ENCODE data around the gene ZNF620.
"Not testable (repeated sequence)": the region's sequence is repeated elsewhere in the genome, so short reads cannot be mapped to it uniquely, and the experiment has no call there.

The ZNF620 gene

DNA sequence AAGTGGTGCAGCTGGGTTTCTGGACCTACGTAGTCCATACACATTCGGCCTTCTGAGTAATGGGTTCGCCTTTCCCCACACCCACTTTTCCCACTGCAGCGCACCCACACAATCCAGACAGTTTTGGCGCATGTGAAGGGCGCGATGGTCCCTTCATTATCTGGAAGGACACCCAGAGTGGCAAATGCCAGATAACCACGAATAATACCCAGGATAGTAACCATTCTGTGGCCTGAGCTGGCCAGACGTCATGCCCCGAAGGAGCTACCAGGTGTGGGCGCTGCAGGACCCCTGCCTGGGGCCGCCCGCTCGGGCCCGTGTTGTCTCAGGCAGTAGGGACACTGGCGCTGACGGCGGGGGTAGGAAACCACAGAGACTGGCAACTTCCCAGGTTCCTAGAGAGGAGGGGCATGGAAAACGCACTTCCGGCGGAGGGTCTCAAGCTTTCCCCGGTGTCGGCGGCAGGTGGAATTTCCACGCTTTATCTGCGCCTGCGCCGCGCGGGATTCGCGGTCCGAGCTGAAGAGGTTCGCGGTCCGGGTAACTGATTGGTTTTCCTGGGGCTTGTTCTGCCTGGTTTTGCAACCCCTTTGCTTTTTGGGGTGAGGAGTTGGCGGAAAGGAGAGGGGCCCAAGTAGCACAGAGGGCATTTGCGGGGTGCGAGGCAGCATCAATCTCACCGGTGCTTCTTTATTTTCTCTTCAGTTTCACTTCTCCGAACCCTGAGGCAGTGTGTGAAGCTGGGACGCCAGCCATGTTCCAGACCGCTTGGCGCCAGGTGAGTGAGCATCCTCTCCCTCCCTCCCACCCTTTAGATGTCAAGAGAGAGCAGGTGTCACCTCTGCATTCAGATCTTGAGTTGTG, at the start of gene ZNF620:
ZNF620 (plus strand) TSS at position 441 of the 864 bp plus-strand sequence; CDS start at position 755, 314 bp downstream.
- peak; percentile 88 for DNase-seq

- DNase-seq = no peak
Observed at GRCh38 chr3:40456279-40456939, 49.4 kb upstream of the ZNF620 start.

DNA sequence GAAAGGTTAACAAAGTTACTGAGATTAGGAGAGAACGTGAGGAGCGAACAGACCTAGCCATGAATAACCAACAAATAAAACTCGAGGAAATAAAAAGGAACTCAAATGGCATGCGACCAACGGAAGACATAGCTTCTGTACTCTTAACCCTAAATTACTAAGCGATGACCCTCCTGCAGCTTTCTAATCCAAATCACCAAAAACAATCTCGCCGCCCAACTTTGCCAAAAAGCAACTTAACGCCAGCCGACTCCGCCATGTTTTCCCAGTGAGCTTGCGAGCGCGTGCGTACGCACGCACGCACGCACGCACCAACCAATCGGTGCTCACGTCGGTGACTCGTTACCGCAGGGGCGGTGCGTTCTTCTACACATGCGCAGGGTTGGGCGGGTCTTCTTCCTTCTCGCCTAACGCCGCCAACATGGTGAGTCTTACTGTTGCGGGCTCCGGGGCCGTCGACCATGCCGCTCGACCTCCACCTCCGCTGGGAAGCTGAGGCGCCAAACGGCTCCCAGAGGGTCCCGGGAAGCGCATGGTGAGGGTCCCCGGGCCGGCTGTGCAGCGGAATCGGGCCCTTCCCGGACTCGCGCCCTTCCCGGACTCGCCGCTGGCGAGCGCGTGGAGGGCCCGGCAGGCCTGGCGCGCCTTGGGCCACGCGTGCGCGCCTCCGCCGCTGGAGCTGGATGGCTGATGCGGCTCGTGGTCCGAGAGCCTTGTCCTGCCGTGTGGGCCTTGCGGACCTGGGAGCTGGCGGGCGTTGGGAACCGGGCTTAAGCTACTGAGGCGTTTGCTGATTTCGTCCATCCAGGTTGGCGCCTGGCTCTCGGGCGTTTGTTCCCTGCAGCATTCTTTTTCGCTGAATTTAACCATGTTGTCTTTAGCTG, 48.7 kb upstream of the ZNF620 start, which contains the start of gene RPL14:
RPL14 (plus strand) TSS at position 400 of the 884 bp plus-strand sequence; CDS start at position 533, 133 bp downstream.
- DNase-seq = peak; percentile 97

- DNase-seq = no peak
Observed at GRCh38 chr3:40458473-40458872, 47.4 kb upstream of the ZNF620 start.

- not testable (repeated sequence) for DNase-seq
Observed at GRCh38 chr3:40460481-40460880, 45.4 kb upstream of the ZNF620 start.

GRCh38 chr3:40461161-40461560, 44.7 kb upstream of the ZNF620 start:
- no peak for DNase-seq

DNA sequence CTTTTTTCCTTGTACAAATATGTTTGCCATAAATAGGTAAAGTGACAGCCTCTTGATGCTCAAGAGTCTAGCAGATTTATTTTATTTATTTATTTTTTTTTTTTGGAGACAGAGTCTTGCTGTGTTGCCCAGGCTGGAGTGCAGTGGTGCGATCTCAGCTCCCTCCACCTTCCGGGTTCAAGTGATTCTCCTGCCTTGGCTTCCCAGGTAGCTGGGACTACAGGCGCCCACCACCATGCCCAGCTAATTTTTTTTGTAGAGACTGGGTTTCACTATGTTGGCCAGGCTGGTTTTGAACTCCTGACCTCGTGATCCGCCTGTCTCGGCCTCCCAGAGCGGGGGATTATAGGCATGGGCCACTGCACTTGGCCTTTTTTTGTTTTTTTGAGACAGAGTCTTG, 43.0 kb upstream of the ZNF620 start:
- DNase-seq = not testable (repeated sequence)

GRCh38 chr3:40463579-40463978, 42.3 kb upstream of the ZNF620 start:
- DNase-seq = no peak

GRCh38 chr3:40464339-40465110, 41.3 kb upstream of the ZNF620 start:
- peak; percentile 38 for DNase-seq

- no peak for DNase-seq
Observed at GRCh38 chr3:40465111-40465407, 40.8 kb upstream of the ZNF620 start.

GRCh38 chr3:40465456-40465855, 40.4 kb upstream of the ZNF620 start:
- DNase-seq = no peak

- no peak for DNase-seq
Observed at GRCh38 chr3:40468018-40468417, 37.8 kb upstream of the ZNF620 start.

GRCh38 chr3:40470701-40471100, 35.1 kb upstream of the ZNF620 start:
- peak; percentile 94 for DNase-seq

DNA sequence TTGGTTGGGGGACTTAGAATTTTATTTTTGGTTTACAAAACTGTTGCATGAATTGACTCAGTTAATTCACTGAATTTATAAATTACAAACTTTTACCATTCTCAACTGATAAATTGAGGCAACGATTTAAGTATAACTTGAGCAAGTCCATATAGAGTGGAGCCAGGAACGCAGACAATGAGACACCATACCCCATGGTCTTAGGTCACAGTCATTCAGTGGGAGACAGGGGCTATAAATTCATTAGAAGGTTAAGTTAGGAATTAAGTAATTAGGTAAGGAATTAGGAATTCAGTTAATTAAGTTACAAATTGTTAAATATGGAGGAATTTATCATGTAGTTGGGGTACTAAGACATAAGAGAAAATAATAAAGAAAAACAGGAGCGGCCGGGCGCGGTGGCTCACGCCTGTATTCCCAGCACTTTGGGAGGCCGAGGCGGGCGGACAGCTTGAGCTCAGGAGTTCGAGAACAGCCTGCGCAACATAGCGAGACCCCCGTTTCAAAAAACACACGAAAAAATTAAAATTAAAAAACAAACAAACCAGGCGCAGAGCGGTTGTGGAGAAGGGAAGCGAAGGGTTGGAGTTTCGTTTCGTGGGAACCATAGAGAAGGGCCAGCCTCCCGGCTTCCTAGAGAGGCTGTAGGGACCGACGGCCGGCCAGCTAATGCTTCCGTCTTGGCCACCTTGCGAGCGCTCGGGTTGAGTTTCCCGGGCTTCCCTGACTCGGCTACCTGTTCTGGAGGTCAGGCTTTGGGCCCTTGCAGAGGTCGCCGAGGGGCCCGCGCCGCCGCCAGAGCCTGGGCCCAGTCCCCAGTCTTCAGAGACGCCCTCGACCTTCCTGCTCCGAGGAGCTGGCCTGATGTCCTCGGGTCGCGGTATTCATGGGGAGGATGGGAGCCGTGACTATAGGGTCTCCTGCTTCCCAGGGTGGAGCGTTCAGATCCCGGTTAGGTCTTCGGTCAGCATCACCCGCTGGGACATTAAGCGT, 29.1 kb upstream of the ZNF620 start, which contains the start of gene ZNF619:
ZNF619 (plus strand) TSS at position 645 of the 993 bp plus-strand sequence. CDS start 858 bp downstream, outside the sequence.
- peak; percentile 71 for DNase-seq

DNA sequence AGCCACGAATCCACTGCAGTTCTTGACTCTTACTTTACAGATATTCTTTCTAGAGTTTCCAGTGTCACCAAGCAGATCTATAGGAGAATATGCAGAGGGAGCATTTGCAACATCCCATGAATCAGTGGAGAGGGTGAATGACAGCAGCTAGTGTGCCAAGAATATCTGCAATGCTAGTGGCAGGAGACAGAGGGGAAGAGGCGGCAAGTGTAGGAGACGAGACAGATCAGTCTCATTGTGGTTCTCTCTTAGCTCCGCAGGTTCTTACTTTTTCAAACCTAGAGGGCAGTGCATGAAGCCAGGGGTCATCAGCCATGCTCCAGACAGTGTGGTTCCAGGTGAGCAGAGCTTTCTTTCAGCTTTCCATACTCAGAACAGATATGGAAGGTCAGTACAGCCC, 28.2 kb upstream of the ZNF620 start:
- DNase-seq = peak; percentile 44

- no peak for DNase-seq
Observed at GRCh38 chr3:40487172-40487571, 18.7 kb upstream of the ZNF620 start.

DNA sequence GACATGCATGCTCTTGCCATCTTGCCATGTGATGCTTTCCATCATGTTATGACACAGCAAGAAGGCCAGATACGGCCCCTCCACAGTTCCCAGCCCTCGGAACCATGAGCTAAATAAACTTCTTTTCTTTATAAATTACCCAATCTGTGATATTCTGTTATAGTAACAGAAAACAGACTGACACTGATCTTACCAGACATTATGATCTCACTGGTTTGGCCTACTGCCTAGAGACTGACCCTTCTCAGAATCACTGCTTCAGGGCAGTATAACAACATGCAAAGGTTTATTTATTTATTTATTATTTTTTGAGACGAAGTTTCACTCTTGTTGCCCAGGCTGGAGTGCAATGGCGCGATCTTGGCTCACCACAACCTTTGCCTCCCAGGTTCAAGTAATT, 14.9 kb upstream of the ZNF620 start:
- DNase-seq = no peak

DNA sequence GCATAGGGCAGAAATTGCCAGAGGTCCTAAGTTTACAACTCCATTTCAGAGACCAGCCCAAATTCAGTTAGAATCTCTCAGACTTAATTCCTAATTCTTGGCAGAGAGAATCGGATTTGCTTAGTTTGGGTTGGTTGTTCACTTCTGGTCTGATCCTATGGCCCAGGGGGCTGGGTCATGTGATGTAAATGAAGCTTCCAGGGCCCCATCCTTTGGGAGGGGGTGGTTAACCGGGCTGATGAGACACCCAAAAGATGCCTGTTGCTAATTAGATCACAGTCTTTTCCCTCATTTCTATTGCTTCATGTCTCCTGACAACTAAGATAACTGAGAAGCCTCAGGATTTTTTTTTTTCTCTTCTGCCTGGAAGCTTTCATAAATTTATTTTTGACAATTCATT, 11.1 kb upstream of the ZNF620 start:
- DNase-seq = no peak

DNA sequence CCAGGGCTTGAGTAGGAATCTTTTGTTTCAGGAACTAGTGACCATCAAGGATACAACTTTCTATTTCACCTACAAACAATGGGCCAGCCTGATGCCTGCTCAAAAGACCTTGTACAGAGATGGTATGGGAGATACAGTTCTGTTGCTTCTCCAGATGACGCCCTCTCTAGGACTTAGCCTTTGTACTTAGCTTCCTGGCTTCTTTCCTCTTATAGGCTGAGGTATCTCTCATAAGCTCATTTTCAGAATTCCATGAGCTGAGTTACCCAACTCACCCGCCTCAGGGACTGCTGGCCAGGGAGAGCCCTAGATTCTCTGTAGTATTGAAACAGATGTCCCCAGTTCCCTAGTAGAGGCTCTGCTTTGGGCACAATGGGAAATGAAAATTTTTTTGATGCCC, 8.6 kb upstream of the ZNF620 start:
- no peak for DNase-seq

- no peak for DNase-seq
Observed at GRCh38 chr3:40499952-40500351, 5.9 kb upstream of the ZNF620 start.

GRCh38 chr3:40502034-40502433, 3.8 kb upstream of the ZNF620 start:
- peak; percentile 98 for DNase-seq

Measured in hematopoietic multipotent progenitor cell treated with erythropoietin and hydrocortisone succinate and interleukin-3 and kit ligand, for 8 days (in vitro differentiated cells).